ENCODE data around the gene G3BP2. TPM values are rescaled to one million over a fixed set of nuclear protein-coding genes. Genes with fewer than 3 reads are reported as not detected.

G3BP2 gene
- total RNA-seq, 4 donors from 2014 or later: 98.6 to 152 (median 129) TPM

DNA sequence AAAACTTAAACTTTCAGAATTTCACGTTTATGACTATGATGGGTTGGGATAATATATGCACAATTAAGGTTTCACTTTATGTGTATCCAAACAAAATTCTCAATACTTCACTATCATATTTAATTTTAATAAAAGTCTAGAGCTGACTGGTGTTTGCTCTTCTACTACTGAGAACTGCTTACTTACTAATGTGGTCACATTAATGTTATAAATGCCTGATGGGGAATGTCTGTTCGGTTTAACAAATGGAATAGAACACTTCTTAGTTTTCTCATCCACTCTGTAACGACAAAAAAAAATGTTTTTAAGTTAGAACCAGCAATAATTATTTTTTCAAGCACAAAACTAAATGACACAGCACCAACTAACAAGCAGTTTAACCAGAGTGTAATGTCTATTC, 77.2 kb downstream of the G3BP2 start:
- no peak for ATAC-seq
- Histone ChIP-seq H3K9me3 (no peaks in the 10 kb centered on the region), H3K4me3 (no peak overlapping the region), H3K36me3 (peaks cover 0 to 33% of the 10 kb centered on the region in 2 donors), H3K27ac (no peak overlapping the region), H3K27me3 (no peaks in the 10 kb centered on the region), H3K4me1 (no peaks in the 10 kb centered on the region)
- WGBS, 2 donors (ENCODE audit: low coverage in 1 of 2): 77 to 86% methylated on average over 2 to 3 of the region's 3 CpGs
- TF ChIP-seq POLR2AphosphoS5 (IDR thresholded peaks at IDR 0.05) (no peak), EP300 (IDR thresholded peaks at IDR 0.05) (no peak), POLR2A (IDR thresholded peaks at IDR 0.05) (no peak), CTCF (IDR thresholded peaks at IDR 0.05) (no peak)

DNA sequence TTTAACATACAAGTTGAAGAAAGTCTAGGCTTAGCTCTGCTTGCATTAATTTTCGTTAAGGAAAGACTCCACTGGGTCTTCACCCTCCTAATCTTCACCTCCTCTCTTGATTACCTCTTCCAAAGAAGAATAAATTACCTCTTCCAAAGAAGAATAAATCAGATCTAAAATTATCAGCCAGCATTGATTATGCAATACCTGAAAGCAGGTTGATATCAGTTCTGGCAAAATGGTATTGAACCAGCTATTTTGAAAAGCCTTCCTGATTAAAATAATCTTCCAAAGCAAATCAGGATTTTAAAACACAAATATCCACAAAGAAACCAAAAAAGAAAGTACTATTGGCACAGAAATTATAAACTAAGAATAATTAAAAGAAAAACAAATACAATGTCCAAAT, 79.8 kb downstream of the G3BP2 start:
- no peak for ATAC-seq
- TF ChIP-seq POLR2AphosphoS5 (IDR thresholded peaks at IDR 0.05) (no peak), CTCF (IDR thresholded peaks at IDR 0.05) (no peak), POLR2A (IDR thresholded peaks at IDR 0.05) (no peak), EP300 (IDR thresholded peaks at IDR 0.05) (no peak)
- Histone ChIP-seq H3K9me3 (no peaks in the 10 kb centered on the region), H3K36me3 (peaks cover 0 to 29% of the 10 kb centered on the region in 2 donors), H3K4me3 (no peak overlapping the region), H3K27me3 (no peaks in the 10 kb centered on the region), H3K27ac (no peak overlapping the region), H3K4me1 (no peaks in the 10 kb centered on the region)
- 74 to 83% methylated on average over 1 of the region's 1 CpG for WGBS, 2 donors (ENCODE audit: low coverage in 1 of 2)

Small RNAs within 50 kb of the gene (small RNA-seq; reads per million reads assigned to genes)
- gene RF00019: 0 reads per million in 4 donors

Other genes starting within 250 kb of the G3BP2 start
- 10 to 100 TPM; 11.3 to 28.6 (median 21.4) TPM for gene RCHY1, start 159.0 kb downstream of the G3BP2 start, total RNA-seq
- gene THAP6, start 158.9 kb downstream of the G3BP2 start, total RNA-seq: 10 to 100 TPM in 3 of 4 donors, 1 to 10 TPM in 1; 8.8 to 37.8 (median 16.2) TPM
- gene ODAPH, start 117.3 kb downstream of the G3BP2 start, total RNA-seq: not detected
- gene CDKL2, start 42.9 kb downstream of the G3BP2 start, total RNA-seq: 1 to 10 TPM; 3.9 to 8.1 (median 6.0) TPM
- 100 to 1,000 TPM in 1 of 4 donors, 10 to 100 TPM in 3; 74.4 to 111 (median 87.9) TPM for gene USO1, start 51.2 kb upstream of the G3BP2 start, total RNA-seq
- not detected for gene PPEF2, start 229.0 kb upstream of the G3BP2 start, total RNA-seq

Data from gastroesophageal sphincter (tissue), 4 donors.